ENCODE data around the gene FAM181B.

GRCh38 chr11:82767123-82767522 lies 33.5 kb upstream of the FAM181B start:
- no peak for TF ChIP-seq CTCF (IDR thresholded peaks at IDR 0.05)
- TF ChIP-seq POLR2A (IDR thresholded peaks at IDR 0.05) = no peak

Data from lower leg skin (tissue), 3 donors.